K562 (cell line): ENCODE measurements around the gene GRIK5. TPM values are rescaled to one million over a fixed set of nuclear protein-coding genes. Genes with fewer than 3 reads are reported as not detected.

Source experiments
- ATAC-seq: fragments of 200-7000 bp; cut with Tn5 transposase; 3 replicates; pipeline ENCODE4 v1.9.1; 2020; ENCODE audit warnings: moderate library complexity
- BruUV-seq: library from RNA; stranded (reverse); fragments of 400-500 nt; replicated peaks from 2 replicates; lab custom pipeline; 2021; lab: Mats Ljungman, UMichigan
- CTCF ChIA-PET: fragments of 300-600 bp; formaldehyde crosslinking; extraction: SDS; loops from one replicate; lab custom pipeline; 2021; ENCODE audit warnings: low intra/inter-chr PET ratio; lab: Yijun Ruan, JAX
- POLR2A ChIA-PET: fragments of 300-600, 350-650 bp; sonication (Branson Sonifier 250); formaldehyde crosslinking; extraction: SDS; loops from one replicate; lab custom pipeline; 2021; ENCODE audit warnings: antibody characterized with exemption, inconsistent platforms; lab: Yijun Ruan, JAX
- DNase-seq, 4 experiments: peaks; one replicate each; pipeline versions ENCODE4 v3.0.0 to v3.0.0-alpha.2; 2011 to 2018; ENCODE audit warnings: low spot score in 3 of 4, mixed read lengths in 3 of 4; ENCODE audit errors: extremely low read depth in 1 of 4
- FAIRE-seq: peaks from 2 replicates; lab custom pipeline; 2011; peaks lifted over from hg19 to GRCh38; lab: Jason Lieb, UNC
- H2AFZ ChIP-seq: 2 replicates; pipeline ENCODE4 v1.6.0; 2011; ENCODE audit warnings: low read depth, low read length, control low read depth, inconsistent platforms
- H3K27ac ChIP-seq: fragments of 200-600 bp; 3 replicates; pipeline ENCODE4 v1.8.0; 2011; ENCODE audit warnings: low read depth, mild to moderate bottlenecking, control low read depth, inconsistent platforms, low read length, moderate library complexity, mixed read lengths; ENCODE audit errors: extremely low read depth
- H3K27me3 ChIP-seq, 2 experiments: fragments of 300-600 bp in 1 of 2; 2 replicates in 1 of 2; 3 replicates in 1 of 2; pipeline versions ENCODE4 v1.6.0 to v1.8.0; 2011; ENCODE audit warnings: inconsistent platforms in 2 of 2, low read length in 2 of 2, mild to moderate bottlenecking in 1 of 2, mixed read lengths in 1 of 2, moderate library complexity in 1 of 2; ENCODE audit not compliant: control insufficient read depth in 2 of 2, insufficient read depth in 2 of 2
- H3K36me3 ChIP-seq: fragments of 300-600 bp; 3 replicates; pipeline ENCODE4 v1.8.0; 2011; ENCODE audit warnings: mild to moderate bottlenecking, low read length, inconsistent platforms; ENCODE audit not compliant: control insufficient read depth, insufficient read depth
- H3K4me1 ChIP-seq, 2 experiments: fragments of 200-600 bp in 1 of 2; replicated peaks in 1 of 2; 2 replicates in 1 of 2; 3 replicates in 1 of 2; pipeline versions ENCODE4 v1.5.1 to v1.8.0; 2011; ENCODE audit warnings: inconsistent platforms in 2 of 2, low read length in 2 of 2, mild to moderate bottlenecking in 1 of 2, mixed read lengths in 1 of 2, moderate library complexity in 1 of 2; ENCODE audit not compliant: control insufficient read depth in 2 of 2, insufficient read depth in 2 of 2
- H3K4me2 ChIP-seq: 2 replicates; pipeline ENCODE4 v1.6.1; 2011; ENCODE audit warnings: low read length, control low read depth, inconsistent platforms, mixed read lengths; ENCODE audit not compliant: insufficient read depth
- H3K4me3 ChIP-seq: fragments of 200-600 bp; sonication (generic), shearing (Covaris generic); 2 replicates; pipeline ENCODE4 v1.5.1; 2016; ENCODE audit warnings: control low read depth, inconsistent platforms
- H3K79me2 ChIP-seq: fragments of 200-600 bp; 3 replicates; pipeline ENCODE4 v1.8.0; 2011; ENCODE audit warnings: low read length, inconsistent platforms; ENCODE audit not compliant: control insufficient read depth, insufficient read depth
- H3K9ac ChIP-seq, 2 experiments: 2 replicates each; pipeline versions ENCODE4 v1.6.0 to v1.6.1; 2011; ENCODE audit warnings: low read depth in 2 of 2, low read length in 2 of 2, control low read depth in 1 of 2, inconsistent platforms in 1 of 2, mild to moderate bottlenecking in 1 of 2, mixed read lengths in 1 of 2; ENCODE audit not compliant: insufficient read depth in 1 of 2
- H3K9me1 ChIP-seq: one replicate; pipeline ENCODE4 v1.6.0; 2011; ENCODE audit warnings: inconsistent platforms, mild to moderate bottlenecking, low read length, moderate library complexity; ENCODE audit not compliant: control insufficient read depth, insufficient read depth
- H3K9me3 ChIP-seq: replicated peaks from 2 replicates; pipeline ENCODE4 v1.5.1; 2011; ENCODE audit warnings: low read depth, low read length, inconsistent platforms; ENCODE audit not compliant: control insufficient read depth, insufficient read depth
- H4K20me1 ChIP-seq: replicated peaks from 2 replicates; pipeline ENCODE4 v1.6.1; 2011; ENCODE audit warnings: low read length, inconsistent platforms, mixed read lengths; ENCODE audit not compliant: control insufficient read depth, insufficient read depth
- HDAC1 ChIP-seq, 2 experiments: fragments of 450-650 bp; IDR thresholded peaks; 2 replicates each; pipeline ENCODE4 v1.6.1; 2016 to 2017; ENCODE audit warnings: inconsistent platforms in 1 of 2, mild to moderate bottlenecking in 1 of 2, moderate library complexity in 1 of 2
- HMG20A ChIP-seq: fragments of 450-650 bp; formaldehyde crosslinking; conservative IDR thresholded peaks from 2 replicates; pipeline ENCODE4 v1.4.0; 2020; ENCODE audit warnings: mild to moderate bottlenecking, mixed read lengths
- MXD1 ChIP-seq: fragments of 250-450 bp; sonication (Bioruptor Pico); IDR thresholded peaks from 2 replicates; pipeline ENCODE4 v1.8.0; 2021; ENCODE audit warnings: borderline replicate concordance, mild to moderate bottlenecking, moderate library complexity; ENCODE audit not compliant: poor library complexity, severe bottlenecking
- POLR2G ChIP-seq: fragments of 200-400 bp; formaldehyde crosslinking; IDR thresholded peaks from 2 replicates; pipeline ENCODE4 v1.6.1; 2017; ENCODE audit warnings: low read depth, mild to moderate bottlenecking, antibody characterized with exemption, low read length, moderate library complexity
- PTRF ChIP-seq: fragments of 450-650 bp; IDR thresholded peaks from 2 replicates; pipeline ENCODE4 v1.6.1; 2016; ENCODE audit warnings: mild to moderate bottlenecking, missing genetic modification characterization, missing compliant biosample characterization
- RB1 ChIP-seq: fragments of 450-650 bp; IDR thresholded peaks from 2 replicates; pipeline ENCODE4 v1.6.1; 2017; ENCODE audit warnings: low read depth, mild to moderate bottlenecking
- SP1 ChIP-seq: sonication (generic); formaldehyde crosslinking; IDR thresholded peaks from 2 replicates; pipeline ENCODE4 v1.8.1; 2022; ENCODE audit warnings: mild to moderate bottlenecking, missing genetic modification reagents
- TAF7 ChIP-seq: fragments of 450-650 bp; IDR thresholded peaks from 2 replicates; pipeline ENCODE4 v1.6.1; 2016; ENCODE audit warnings: missing genetic modification characterization, missing compliant biosample characterization
- TEAD4 ChIP-seq, 2 experiments: sonication (generic) in 1 of 2; formaldehyde crosslinking in 1 of 2; IDR thresholded peaks; 2 replicates each; pipeline versions ENCODE4 v1.6.1 to v1.8.0; 2012 to 2022; ENCODE audit warnings: borderline replicate concordance in 1 of 2, inconsistent platforms in 1 of 2, low read length in 1 of 2, mild to moderate bottlenecking in 1 of 2, missing genetic modification reagents in 1 of 2
- TRIM24 ChIP-seq, 2 experiments: fragments of 450-650 bp; IDR thresholded peaks; 2 replicates each; pipeline ENCODE4 v1.6.1; 2016
- ZBTB43 ChIP-seq: sonication (generic); formaldehyde crosslinking; IDR thresholded peaks from 2 replicates; pipeline ENCODE4 v1.8.0; 2023; ENCODE audit warnings: mild to moderate bottlenecking, missing genetic modification reagents
- ZNF395 ChIP-seq: fragments of 200-800 bp; sonication (Bioruptor generic); IDR thresholded peaks from 2 replicates; pipeline ENCODE4 v1.6.1; 2017; ENCODE audit warnings: missing genetic modification characterization, missing compliant biosample characterization
- ZNF655 ChIP-seq: fragments of 250-450 bp; sonication (Bioruptor Pico); IDR thresholded peaks from 2 replicates; pipeline ENCODE4 v1.5.0; 2021
- WGBS: fragments of 100-300 bp; shearing (Covaris generic); methylation state at CpG from one replicate; pipeline ENCODE4 v1.1.6; 2016; ENCODE audit warnings: low coverage, mixed read lengths; ENCODE audit not compliant: insufficient coverage; ENCODE audit errors: missing lambda C conversion rate; 5-methylcytosine and 5-hydroxymethylcytosine counted together
- in situ Hi-C: fragments of 300-500 bp; cut with MboI; formaldehyde crosslinking; loops from 4 replicates; pipeline ENCODE4 v1.15.0; 2018; ENCODE audit warnings: inconsistent platforms, mixed read lengths
- intact Hi-C: fragments of 100-400 bp; cut with micrococcal nuclease; formaldehyde crosslinking; loops from 2 replicates; pipeline ENCODE4 v1.14.2; 2022
- polyA plus RNA-seq, 8 experiments: library from polyadenylated mRNA; depleted of rRNA in 4 of 8; stranded (reverse) in 5 of 8; unstranded in 3 of 8; fragments of >200 nt; fragmentation: Nextera tagmentation in 2 of 8; fragmentation: Illumina TruSeq in 1 of 8; extraction: Ambion mirVana in 2 of 8; extraction: Trizol in 1 of 8; gene quantifications; 2 replicates each; pipeline versions ENCODE4 v1.2.1 to v1.2.3, GENCODE V29; 2011 to 2014; ENCODE audit warnings: inconsistent platforms in 1 of 8, missing spikeins in 1 of 8
- total RNA-seq, 7 experiments: library from RNA; depleted of rRNA in 6 of 7; stranded (reverse); fragments of >200 nt in 6 of 7; fragmentation: Illumina TruSeq in 2 of 7; extraction: Trizol in 2 of 7; gene quantifications; 2 replicates each; pipeline versions ENCODE4 v1.2.1 to v1.2.3, GENCODE V29; 2011 to 2021; ENCODE audit warnings: low replicate concordance in 1 of 7

GRIK5 gene
- total and polyA plus RNA-seq, 9 of the 15 experiments (the other 6 are each of a cell fraction or from before 2014, with no cell fraction given) = 0.04 to 0.55 (median 0.27) TPM; not detected in 2

- Histone ChIP-seq H3K9me3 (no peaks in the 10 kb centered on the region), H3K4me2 (peak within 1 kb of the TSS; percentile 93), H3K27me3 (no peaks in the 10 kb centered on the region), H3K4me1 (peaks cover 15 to 40% of the 10 kb centered on the region in 2 experiments; a peak in 4 of 5 replicates), H2AFZ (peak within 1 kb of the TSS; percentile 95), H3K4me3 (peak within 1 kb of the TSS; percentile 61), H3K79me2 (no peaks in the 10 kb centered on the region), H4K20me1 (no peaks in the 10 kb centered on the region), H3K36me3 (no peaks in the 10 kb centered on the region), H3K9ac (peak within 1 kb of the TSS; percentile 77 to 90), H3K9me1 (no peaks in the 10 kb centered on the region), H3K27ac (peak within 1 kb of the TSS; percentile 60)
- FAIRE-seq = peak; percentile 95
- intact Hi-C loops (loop anchor here (2.0 kb wide), 1 partner anchor 87 kb away; no protein-coding TSS in a partner anchor), in situ Hi-C loops (loop anchor here (10.0 kb wide), 1 partner anchor 165 kb away; the partner anchor contains the start of gene CEACAM3)
- POLR2A ChIA-PET = interaction anchor here (0.6 to 2.7 kb wide), 9 partner anchors 11 to 396 kb away, joined by 3 to 14 read pairs (median 3); partner anchors contain the start of gene RPS19
- no TSS peak for BruUV-seq
- WGBS = 5% methylated on average over 39 of the region's 46 CpGs
- CTCF ChIA-PET = interaction anchor here (0.6 to 2.1 kb wide), 3 partner anchors 84 to 109 kb away, joined by 3 to 10 read pairs (median 3); partner anchors contain the start of gene RPS19
- DNase-seq = peak; percentile 92 to 93 (median 92)
- peak; percentile 93 for ATAC-seq
- TF ChIP-seq RB1 (no peak), SP1 (CRISPR knock-in tag) (peak; percentile 47; the same call in 1 of the 2 replicates), TAF7 (tag) (no peak), POLR2G (peak; percentile 59), ZNF655 (CRISPR knock-in tag) (no peak), MXD1 (CRISPR knock-in tag) (no peak), ZNF395 (peak; percentile 87; the same call in 1 of the 2 replicates), TEAD4 (IDR thresholded peaks at IDR 0.05; ENCODE audit: low read length) (no peak), TEAD4 (CRISPR knock-in tag; IDR thresholded peaks at IDR 0.05; ENCODE audit: borderline replicate concordance) (no peak), HDAC1 (IDR thresholded peaks at IDR 0.05) (no peak), PTRF (no peak), HMG20A (CRISPR knock-in tag) (no peak), ZBTB43 (CRISPR knock-in tag) (no peak), TRIM24 (IDR thresholded peaks at IDR 0.05) (no peak)
These were observed 110.7 kb downstream of the GRIK5 start, which contains the start of gene RABAC1 for GRCh38 chr19:41959056-41960053. Gene RABAC1 (minus strand): TSS chr19:41959321. CDS start chr19:41959292, 29 bp downstream.
